Activated CD8-positive, alpha-beta T cell treated with anti-CD3 and anti-CD28 coated beads for 36 hours (primary cell): ENCODE results near the gene MARCHF3. TPM values are rescaled to one million over a fixed set of nuclear protein-coding genes. Genes with fewer than 3 reads are reported as not detected.
A peak's percentile ranks its signal among the peaks of the same experiment; 100 is the strongest.

ENCODE experiments used
- ATAC-seq: fragments of 200-7000 bp; cut with Tn5 transposase; one replicate; pipeline ENCODE4 v1.10.0; 2021; ENCODE audit warnings: mild to moderate bottlenecking, moderate library complexity
- CTCF ChIA-PET: fragments of 350-600 bp; sonication (Branson Sonifier 250); formaldehyde crosslinking; loops from one replicate; lab custom pipeline; 2021; ENCODE audit warnings: antibody characterized with exemption; lab: Charles Lee
- POLR2A ChIA-PET: fragments of 350-600 bp; sonication (Branson Sonifier 250); formaldehyde crosslinking; loops from one replicate; lab custom pipeline; 2021; ENCODE audit warnings: antibody characterized with exemption; lab: Charles Lee
- DNase-seq: peaks from one replicate; pipeline ENCODE4 v3.0.0-alpha.2; 2020
- H3K27ac Mint-ChIP-seq: one replicate; pipeline ENCODE4 v1.8.0; 2021; ENCODE audit warnings: mild to moderate bottlenecking, mixed read lengths
- H3K27me3 Mint-ChIP-seq: one replicate; pipeline ENCODE4 v1.8.0; 2021; ENCODE audit warnings: mixed read lengths
- H3K36me3 Mint-ChIP-seq: one replicate; pipeline ENCODE4 v1.8.0; 2021; ENCODE audit warnings: low read depth, mixed read lengths
- H3K4me1 Mint-ChIP-seq: one replicate; pipeline ENCODE4 v1.8.0; 2021; ENCODE audit warnings: low read depth, mixed read lengths
- H3K4me3 Mint-ChIP-seq: one replicate; pipeline ENCODE4 v1.8.0; 2021; ENCODE audit warnings: mild to moderate bottlenecking, moderate library complexity, mixed read lengths
- H3K9me3 Mint-ChIP-seq: one replicate; pipeline ENCODE4 v1.8.0; 2021; ENCODE audit warnings: mixed read lengths
- CTCF ChIP-seq: fragments of 200-600 bp; IDR thresholded peaks from one replicate; pipeline ENCODE4 v1.8.0; 2022; ENCODE audit warnings: antibody characterized with exemption, mild to moderate bottlenecking
- intact Hi-C: fragments of 100-400 bp; cut with micrococcal nuclease; formaldehyde crosslinking; loops from one replicate; pipeline ENCODE4 v1.10.0; 2022
- total RNA-seq, 2 experiments: library from RNA; stranded (reverse); gene quantifications; one replicate each; pipeline ENCODE4 v1.2.3, GENCODE V29; 2021

Gene MARCHF3
- total RNA-seq, result 1 to 10 TPM; 6.1 TPM

GRCh38 chr5:127030259-127031146, at the start of gene MARCHF3:
TSS of gene MARCHF3 (minus strand) at chr5:127030558. CDS start at chr5:126918171, 112,387 bp downstream.
- peak; percentile 28 for TF ChIP-seq CTCF
- H3K4me1 Mint-ChIP-seq, result peaks cover 17% of the 10 kb centered on the region
- ChIA-PET CTCF (interaction anchor here (1.0 to 1.9 kb wide), 2 partner anchors 16 to 177 kb away, joined by 3 to 8 read pairs; no protein-coding TSS in a partner anchor), POLR2A (interaction anchor here (0.9 to 3.1 kb wide), 3 partner anchors 10 to 253 kb away, joined by 3 to 14 read pairs (median 3); partner anchors contain the start of gene LMNB1)
- intact Hi-C loops, result no loop called here
- no peaks in the 10 kb centered on the region for H3K36me3 Mint-ChIP-seq
- ATAC-seq, result peak; percentile 98
- peak; percentile 94 for DNase-seq
- H3K27ac Mint-ChIP-seq, result peak within 1 kb of the TSS; percentile 70
- peaks cover 7% of the 10 kb centered on the region for H3K27me3 Mint-ChIP-seq
- no peaks in the 10 kb centered on the region for H3K9me3 Mint-ChIP-seq
- H3K4me3 Mint-ChIP-seq, result peak within 1 kb of the TSS; percentile 87

DNA sequence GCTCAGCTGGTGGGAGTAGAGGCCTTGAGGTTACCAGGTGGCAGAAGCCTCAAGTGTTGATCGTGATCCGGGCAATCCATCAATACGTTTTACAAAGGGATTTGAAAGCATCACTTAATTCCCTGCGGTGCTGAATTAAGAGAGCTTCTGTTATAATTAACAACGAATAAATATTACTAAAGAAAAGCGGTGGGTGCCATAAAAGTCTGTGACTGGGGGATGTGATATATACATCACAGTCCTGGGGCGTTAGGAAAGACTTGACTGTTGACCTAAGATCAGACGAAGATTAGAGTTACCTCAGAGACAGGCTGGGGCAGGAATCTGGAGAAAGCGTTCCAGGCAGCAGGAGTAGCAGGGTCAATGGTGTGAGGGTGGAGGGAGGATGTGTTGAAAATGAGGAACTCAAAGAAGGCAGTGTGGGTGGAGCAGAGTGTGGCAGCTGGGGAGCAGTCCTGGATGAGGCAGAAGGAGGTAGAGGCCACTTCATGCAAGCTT, 49.7 kb upstream of the MARCHF3 start:
- no peak overlapping the region for H3K4me3 Mint-ChIP-seq
- POLR2A ChIA-PET, result no interaction called here
- ATAC-seq (no peak), DNase-seq (no peak)
- H3K27ac Mint-ChIP-seq, result no peak overlapping the region
- CTCF ChIA-PET, result no interaction called here
- H3K36me3 Mint-ChIP-seq, result no peaks in the 10 kb centered on the region
- H3K4me1 Mint-ChIP-seq, result no peaks in the 10 kb centered on the region
- no peak for TF ChIP-seq CTCF
- no peaks in the 10 kb centered on the region for H3K27me3 Mint-ChIP-seq
- no peaks in the 10 kb centered on the region for H3K9me3 Mint-ChIP-seq
- intact Hi-C loops, result no loop called here

DNA sequence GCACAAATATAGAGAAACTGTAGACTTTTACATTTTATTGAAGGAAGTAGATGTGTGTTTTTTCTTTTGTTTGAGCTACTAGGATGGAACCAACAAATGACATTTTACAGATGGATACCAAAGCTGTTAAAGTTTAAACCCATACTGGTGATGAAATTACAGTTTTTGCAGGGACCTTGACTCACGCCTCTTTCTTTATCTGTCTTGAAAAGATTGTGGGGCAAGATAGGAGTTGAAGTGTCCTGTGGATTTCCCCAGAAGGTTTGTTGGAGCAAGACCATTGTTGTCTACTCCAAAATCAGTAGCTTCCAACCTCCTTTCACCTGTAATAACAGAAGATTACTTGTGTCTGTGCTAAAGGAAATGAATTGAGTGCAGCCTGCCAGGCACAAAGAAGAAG, 47.0 kb upstream of the MARCHF3 start:
- H3K9me3 Mint-ChIP-seq, result no peaks in the 10 kb centered on the region
- no peak for DNase-seq
- ChIA-PET POLR2A (interaction anchor here (0.5 kb wide), 1 partner anchor 9 kb away, joined by 3 read pairs; no protein-coding TSS in a partner anchor), CTCF (interaction anchor here (1.0 kb wide), 1 partner anchor 13 kb away, joined by 3 read pairs; no protein-coding TSS in a partner anchor)
- TF ChIP-seq CTCF, result no peak
- H3K27ac Mint-ChIP-seq, result no peak overlapping the region
- peaks cover 1% of the 10 kb centered on the region for H3K36me3 Mint-ChIP-seq
- ATAC-seq, result no peak
- no peak overlapping the region for H3K4me3 Mint-ChIP-seq
- H3K4me1 Mint-ChIP-seq, result peaks cover under 1% of the 10 kb centered on the region
- intact Hi-C loops, result no loop called here
- no peaks in the 10 kb centered on the region for H3K27me3 Mint-ChIP-seq

GRCh38 chr5:127076315-127077129, 46.2 kb upstream of the MARCHF3 start:
- ChIA-PET POLR2A (interaction anchor here (0.5 to 1.3 kb wide), 2 partner anchors 8 to 10 kb away, joined by 3 read pairs; no protein-coding TSS in a partner anchor), CTCF (interaction anchor here (0.9 to 1.0 kb wide), 2 partner anchors 14 to 417 kb away, joined by 3 read pairs; no protein-coding TSS in a partner anchor)
- no peak for ATAC-seq
- intact Hi-C loops, result no loop called here
- Mint-ChIP-seq H3K27me3 (no peaks in the 10 kb centered on the region), H3K4me1 (peaks cover 3% of the 10 kb centered on the region), H3K9me3 (no peaks in the 10 kb centered on the region), H3K36me3 (peaks cover 1% of the 10 kb centered on the region), H3K4me3 (no peak overlapping the region), H3K27ac (no peak overlapping the region)
- no peak for TF ChIP-seq CTCF
- no peak for DNase-seq
